Fibroblast of skin of right quadriceps (primary cell): ENCODE results near the gene FAM163B.

Source experiments
- DNase-seq: peaks from one replicate; pipeline ENCODE4 v3.0.0-alpha.2; 2013

Gene FAM163B

DNA sequence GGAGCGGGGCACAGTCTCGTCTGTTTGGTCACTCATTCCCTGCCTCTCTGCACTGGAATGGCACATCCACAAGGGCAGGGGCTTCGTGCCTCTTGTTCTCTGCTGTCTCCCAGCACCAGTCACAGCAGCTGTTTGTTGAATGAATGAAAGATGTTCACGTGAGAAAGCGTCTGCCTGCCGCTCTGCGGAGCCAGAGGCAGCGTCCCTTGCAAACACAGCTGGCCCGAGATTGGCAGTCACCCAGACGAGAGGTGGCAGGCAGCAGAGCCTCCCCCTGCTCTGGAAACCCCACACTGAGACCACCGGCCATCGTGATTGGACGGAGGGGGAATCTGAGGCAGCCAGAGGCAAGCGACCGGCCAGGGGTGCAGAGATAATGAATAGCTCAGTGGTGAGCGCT, 6.0 kb upstream of the FAM163B start:
- DNase-seq, result no peak

DNA sequence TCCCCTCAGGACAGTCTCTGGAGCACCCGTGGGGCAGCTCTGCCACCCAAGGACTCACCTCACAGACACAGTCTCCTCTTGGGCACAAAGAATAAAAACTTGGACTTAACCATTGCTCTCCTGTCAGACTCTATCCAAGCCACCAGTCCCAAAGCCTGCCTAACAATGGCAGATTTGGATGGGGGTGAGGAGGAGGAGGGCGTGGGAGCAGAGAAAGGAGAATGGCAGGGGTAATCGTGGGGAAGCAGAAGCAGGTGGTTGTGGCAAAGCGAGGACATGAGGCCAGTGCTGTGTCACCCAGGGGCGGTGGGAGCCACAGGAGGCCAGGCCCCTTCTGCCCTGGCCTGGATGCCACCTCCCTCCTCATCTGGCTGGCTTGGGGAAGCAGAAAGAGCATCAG, 5.5 kb upstream of the FAM163B start:
- no peak for DNase-seq

DNA sequence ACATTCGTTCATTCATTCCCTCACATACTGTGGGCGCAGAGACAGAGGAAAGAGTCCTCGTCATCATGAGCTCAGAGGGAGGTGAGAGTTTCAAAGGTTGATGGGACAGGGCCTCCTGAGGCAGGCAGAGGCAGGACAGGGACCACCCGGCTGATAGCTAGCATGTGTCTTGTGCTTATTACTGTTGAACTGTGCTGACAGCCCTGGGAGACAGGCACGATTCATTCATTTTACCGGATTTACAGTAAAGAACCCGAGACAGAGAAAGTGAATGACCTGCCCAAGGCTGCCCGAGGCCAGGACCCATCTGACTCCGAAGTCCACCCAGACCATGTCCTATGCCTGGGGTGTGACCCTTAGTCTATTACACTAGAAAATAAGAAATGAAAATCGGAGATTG, 4.9 kb upstream of the FAM163B start:
- no peak for DNase-seq

DNA sequence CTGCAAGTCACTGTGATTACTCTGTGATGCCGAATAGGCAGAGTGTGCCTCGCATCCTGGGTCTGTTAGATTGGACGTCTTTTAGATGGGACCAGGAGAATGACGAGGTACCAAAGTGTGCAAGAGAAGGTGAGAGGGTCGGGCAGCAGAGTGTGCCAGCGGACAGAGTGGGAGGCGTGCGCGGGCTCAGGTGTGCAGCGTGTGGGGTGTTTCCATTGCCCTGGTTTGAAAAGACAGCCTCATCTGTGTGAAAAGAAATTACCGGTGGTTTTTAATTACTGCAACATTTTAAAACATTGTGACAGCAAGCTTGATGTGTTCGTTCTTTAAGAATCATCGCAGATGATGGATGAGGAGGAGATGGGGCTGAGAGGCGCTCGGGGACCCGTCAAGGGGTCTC, 4.2 kb upstream of the FAM163B start:
- DNase-seq, result no peak

DNA sequence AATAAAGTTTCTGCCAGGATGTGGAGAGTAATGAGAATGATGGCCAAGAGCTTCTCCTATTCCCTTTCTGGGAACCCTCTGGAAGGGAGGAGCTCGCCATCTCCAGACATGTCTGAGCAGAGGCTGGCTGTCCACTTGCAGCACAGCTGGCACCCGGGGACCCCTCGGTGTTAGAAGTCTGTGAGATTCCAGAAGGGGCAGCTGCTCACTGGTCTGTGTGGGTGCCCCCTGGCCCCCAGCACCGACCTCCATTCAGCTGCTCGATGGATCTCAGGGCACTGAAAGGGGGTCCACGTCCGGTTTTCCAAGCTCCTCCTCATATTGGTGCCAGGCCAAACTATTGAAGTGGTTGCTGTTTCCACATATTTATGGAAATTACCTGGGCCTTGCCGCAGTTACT, 3.6 kb upstream of the FAM163B start:
- no peak for DNase-seq

DNA sequence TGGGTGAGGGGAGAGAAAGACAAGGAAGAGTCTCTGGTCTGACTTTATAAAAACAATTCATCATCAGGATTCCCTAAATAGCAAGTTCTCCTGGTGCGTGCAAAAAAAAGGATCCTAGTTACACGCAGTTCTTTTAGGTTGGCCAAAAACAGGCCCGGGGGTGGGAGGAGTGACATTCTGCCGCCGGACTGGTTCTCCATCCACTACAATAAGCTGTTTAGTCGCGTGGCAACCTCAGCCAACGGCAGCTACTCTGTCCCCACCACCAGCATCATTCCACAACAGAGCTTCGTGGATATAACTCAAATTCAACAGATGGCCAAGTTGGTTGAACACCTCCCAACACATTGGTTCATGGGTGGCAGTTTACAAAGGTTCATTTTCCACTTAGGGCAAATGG, 2.9 kb upstream of the FAM163B start:
- DNase-seq, result no peak

DNA sequence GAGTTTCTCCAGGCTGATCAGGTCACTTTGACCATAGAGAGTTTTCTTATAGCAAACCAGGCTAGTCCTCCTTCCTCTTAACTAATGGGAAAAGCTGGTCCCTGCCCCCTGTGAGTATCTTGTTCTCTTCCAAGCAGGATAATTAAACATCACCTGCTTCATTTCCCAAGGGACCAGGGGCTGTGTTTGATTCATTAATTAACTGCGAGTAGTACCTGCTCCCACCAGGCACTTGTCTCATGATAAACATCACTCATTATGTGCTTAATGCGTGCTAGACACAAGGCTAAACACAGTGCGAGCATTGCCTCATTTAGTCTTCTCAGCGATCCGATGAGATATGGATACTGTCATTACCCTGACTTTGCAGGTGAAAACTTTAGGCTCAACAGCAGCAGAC, 1.7 kb upstream of the FAM163B start:
- DNase-seq, result no peak

DNA sequence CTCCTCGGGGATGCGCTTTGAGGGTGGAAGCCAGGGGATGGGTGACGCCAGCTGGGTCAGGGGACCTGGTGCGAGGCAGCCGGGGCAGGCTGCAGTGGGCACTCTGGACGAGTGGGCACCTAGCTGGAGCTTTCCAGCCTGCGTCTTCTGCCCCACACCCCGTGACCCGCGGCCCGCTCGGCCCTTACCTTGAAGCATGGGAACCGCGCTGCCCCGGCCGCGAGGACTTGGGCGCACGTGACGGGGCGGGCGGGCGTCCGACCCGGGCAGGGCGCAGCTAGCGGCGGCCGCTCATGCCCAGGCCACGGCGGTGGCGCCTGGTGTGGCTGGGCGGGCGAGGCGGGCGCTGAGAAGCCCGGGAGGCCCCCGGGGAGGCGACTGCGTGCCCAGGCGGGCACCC, 300 bp downstream of the FAM163B start:
- no peak for DNase-seq

DNA sequence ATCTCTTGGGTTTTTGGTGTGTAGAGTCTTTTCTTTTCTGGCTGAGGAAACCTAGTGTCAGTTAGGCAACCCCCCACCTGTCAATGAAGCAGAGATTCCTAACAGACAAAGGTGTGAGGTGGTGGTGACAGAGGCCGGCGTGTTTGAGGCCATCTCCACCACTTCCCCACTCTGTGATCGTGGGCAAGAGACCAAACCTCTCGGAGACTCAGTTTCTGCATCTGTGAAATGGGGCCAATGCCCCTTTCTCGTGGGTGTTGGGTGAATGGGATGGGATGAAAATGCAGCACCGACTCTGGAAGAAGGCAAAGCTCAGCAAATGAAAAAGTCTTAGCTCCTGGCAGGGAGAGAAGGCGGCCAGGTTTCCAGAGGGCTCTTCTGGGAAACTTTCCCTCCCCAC, 807 bp downstream of the FAM163B start:
- no peak for DNase-seq

DNA sequence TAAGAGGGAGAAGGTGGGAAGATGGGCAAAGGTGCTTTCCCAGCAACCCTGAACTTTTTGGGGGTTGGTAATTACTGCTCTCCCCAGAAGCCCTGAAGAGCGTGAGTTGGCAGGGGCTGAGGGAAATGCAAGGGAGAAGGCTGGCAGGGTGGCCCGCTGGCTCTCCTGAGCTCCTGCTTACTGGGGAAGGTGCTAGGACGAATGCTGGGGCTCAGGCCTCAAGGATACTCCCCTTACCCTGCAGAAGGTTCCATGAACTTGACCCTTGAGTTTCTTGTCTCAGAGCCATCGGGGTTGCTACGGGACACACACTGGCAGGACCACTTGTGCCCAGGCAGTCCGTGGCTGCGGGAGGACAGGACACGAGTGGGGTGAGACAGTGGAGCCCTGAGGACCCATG, 1.2 kb downstream of the FAM163B start:
- DNase-seq, result no peak

DNA sequence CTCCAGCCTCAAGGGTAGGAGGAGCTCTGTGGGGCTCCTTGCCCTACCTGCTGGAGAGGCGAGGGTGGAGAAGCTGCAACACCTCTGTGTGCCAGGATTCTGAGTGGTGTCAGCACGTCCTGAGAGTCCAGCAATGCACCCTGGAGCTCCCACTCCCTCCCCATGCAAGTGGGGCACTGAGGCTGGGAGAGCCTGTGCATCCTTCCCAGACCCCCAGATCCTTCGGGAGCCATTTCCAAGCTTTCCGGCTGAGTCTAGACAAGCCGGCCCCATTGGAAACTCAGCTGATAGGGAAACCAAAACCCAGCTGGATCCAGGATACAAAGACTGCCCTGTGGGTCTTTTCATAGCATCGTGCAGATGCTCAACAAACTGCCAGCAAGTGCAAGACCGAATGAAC, 1.8 kb downstream of the FAM163B start:
- no peak for DNase-seq

DNA sequence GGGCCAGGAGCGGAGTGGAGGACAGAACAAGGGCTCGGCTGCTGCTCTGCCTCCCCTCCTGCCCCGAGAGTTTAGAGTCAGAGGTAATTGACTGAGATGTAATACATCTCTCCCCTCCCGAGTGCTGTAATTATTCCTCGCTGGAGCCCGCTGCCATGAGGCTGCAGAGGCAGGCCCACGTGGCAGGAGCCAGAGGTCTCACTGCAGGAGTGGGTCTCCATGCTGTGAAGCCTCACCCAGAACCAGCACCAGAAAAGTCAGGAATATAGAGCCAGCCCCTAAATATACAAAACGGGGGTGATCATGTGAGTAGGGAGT, 2.5 kb downstream of the FAM163B start:
- no peak for DNase-seq

DNA sequence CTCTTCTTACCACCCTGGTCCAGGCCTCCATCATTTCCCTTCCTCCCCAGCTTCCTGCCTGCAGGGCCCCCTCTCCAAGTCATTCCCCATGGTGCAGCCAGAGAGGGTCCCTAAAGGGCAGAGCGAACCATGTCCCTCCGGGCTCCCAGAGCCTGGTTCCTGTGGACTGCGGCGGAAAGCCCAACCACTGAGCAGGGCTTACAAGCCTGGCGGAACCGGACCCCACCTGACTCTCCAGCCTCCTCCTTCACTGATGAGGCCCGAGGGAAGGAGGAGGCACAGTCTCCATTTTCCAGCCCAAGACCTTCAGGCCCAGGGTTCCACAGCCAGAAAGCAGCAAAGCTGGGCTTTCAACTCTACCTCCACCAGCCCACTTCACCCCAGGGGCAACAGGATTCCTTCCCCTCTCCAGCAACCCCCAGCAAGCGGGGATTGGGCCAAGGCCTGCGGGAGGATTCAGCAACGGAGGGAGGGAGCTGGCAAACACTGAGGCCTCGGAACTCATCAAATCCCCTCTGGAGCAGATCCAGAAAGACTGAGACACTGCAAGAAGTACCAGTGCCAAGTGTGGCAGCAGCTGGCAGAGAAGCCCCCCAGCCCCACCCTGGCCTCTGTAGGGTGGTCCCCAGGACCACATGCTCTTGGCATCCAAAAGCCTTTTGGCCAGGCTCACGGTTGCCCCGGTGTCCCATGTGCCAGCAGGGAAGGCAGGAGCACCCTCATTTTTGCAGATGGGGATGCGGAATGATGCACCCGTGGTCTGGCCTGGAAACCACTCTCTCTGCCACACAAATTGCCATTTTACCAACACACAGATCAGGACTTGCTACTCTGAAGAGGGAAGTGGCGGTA, 3.1 kb downstream of the FAM163B start:
- no peak for DNase-seq

DNA sequence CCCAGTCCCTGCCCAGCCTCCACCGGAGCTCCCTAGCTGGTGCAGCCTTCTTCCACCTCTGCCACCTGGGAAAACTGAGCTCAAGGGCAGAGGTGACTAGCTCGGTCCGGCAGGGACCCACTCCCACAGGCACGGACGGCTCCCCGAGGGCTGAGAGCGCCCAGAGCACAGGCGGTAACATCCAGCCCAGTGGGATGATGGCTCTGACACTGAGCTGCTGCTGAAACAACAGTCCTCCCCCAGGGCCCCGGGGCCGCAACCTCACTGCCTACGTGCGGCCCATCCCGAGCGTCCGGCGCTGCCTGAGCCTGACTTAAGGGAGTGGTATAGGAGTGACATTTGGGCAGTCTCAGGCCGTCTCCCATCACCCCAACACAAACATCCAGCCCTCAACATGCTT, 3.7 kb downstream of the FAM163B start:
- no peak for DNase-seq

DNA sequence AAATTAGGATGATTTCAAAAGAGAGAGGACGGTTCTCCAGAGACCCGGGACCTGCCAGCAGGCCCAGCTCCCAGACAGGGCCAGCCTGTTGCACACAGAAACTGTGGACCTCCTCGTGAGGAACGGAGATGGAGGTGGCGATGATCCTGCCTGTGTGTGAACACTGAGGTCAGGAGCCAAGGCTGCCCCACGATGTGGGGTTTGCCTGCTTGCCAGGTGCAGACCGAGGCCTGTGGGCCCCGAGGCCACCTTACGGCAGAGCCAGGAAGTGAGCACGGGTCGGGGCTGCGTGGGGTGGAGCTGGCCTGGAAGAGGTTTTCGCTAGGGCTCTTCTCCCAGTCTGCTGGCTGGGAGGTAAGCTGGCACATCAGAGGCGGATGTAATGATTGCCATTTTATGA, 4.3 kb downstream of the FAM163B start:
- no peak for DNase-seq

DNA sequence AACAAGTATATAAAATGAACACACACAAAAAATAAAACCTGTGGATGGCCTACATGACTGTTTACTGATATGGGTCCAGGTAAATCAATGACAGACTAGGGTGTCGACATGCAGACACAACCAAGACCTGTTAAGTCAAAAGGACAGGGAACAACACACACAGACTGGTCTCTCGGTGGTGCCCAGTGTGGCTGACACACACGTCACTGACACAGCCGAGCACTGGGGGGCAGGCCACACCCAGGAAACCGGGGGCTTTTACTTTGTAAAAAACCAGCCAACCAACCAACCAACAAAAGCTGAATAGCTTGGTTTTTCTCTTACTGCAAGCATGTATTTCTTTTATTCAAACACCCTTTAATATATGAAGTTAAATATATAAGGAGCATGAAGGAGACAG, 5.0 kb downstream of the FAM163B start:
- no peak for DNase-seq

DNA sequence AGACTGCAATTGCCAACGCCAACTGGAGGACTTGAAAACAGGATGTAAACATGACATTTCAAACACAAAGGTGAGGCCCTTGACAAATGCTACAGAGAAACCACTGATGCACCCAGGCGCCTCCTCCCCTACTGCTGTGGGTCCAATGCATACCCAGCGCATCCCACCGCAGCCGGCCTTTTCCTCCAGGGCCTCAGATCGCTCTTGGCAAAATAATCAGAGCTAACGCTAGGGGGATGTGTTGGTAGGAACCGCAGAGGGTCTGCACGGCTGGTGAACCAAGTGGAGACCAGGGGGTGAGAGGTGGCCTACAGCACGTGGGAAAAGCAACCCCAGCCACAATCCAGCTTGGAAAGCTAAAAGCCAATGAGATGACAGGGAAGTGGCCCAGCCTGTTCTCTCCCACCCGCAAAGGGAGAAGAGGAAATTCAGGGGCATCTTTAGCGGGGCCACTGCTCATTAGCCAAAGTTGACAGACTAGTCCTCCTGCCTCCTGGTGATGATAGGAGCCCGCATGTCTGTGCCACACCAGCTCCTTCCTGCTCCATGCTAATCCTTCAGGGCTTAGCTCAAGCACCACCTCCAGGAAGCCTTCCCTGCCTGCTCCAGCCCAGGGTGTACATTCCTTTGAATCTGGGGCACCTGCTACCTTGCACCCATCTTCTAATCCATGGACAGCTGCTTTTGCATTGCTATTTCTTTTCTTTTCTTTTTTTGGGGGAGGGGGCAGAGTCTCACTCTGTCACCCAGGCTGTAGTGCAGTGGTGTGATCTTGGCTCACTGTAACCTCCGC, 5.9 kb downstream of the FAM163B start:
- DNase-seq, result no peak

DNA sequence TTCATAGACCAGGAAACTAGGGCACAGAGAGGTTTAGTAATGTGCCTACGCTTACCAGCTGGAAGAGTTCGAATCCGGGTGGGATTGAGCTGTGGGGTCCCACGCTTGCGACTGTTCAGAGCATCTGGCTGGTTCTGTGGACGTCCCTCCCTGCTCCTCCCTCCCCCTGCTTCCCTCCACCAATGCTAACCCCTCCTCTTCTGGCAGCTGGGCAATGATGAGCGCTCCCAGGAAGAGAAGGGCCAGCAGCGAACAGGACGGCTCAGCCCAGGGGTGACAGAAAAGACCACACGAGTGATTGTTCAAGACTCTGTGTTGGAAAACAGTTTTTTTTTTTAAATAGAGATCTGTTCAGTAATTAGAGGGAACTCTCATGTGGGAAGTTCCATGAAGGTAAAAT, 6.9 kb downstream of the FAM163B start:
- DNase-seq, result no peak

DNA sequence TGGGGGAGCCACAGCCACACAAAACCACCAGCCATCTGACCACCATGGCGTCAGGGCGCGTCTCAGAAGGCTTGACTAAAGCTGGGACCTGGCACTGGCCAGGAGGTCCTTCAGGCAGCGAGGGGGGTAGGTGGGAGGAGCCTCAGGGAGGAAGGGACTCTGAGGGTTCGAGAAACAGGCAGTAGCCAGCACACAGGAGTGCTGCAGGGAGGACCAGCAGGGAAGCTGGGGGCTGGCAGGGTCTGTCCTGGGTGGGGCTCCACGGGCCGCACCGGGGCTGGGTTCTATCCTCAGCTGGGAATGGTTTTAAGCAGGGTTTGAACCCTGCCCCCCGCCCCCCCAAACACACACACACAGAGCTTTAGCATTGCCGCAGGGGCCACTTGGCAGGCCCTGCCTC, 7.4 kb downstream of the FAM163B start:
- no peak for DNase-seq

DNA sequence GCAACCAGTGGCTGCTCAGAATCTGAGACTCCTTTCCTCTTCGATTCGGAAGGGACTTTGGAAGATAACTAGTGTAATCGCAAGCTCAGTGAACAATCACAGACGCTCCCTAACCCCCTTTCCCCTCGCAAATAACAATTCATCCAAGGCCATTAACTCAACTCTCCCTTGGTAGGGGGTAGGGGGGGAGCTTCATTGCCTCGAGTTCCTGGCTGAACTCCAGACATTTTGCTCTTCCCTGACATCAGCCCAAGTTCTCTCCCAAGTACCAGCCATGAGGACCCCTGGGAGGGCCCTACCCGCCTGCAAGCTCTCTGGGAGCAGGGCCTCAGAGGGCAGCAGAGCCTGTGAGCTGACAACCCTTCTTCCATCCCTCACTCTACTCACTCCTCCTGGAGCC, 8.4 kb downstream of the FAM163B start:
- no peak for DNase-seq

DNA sequence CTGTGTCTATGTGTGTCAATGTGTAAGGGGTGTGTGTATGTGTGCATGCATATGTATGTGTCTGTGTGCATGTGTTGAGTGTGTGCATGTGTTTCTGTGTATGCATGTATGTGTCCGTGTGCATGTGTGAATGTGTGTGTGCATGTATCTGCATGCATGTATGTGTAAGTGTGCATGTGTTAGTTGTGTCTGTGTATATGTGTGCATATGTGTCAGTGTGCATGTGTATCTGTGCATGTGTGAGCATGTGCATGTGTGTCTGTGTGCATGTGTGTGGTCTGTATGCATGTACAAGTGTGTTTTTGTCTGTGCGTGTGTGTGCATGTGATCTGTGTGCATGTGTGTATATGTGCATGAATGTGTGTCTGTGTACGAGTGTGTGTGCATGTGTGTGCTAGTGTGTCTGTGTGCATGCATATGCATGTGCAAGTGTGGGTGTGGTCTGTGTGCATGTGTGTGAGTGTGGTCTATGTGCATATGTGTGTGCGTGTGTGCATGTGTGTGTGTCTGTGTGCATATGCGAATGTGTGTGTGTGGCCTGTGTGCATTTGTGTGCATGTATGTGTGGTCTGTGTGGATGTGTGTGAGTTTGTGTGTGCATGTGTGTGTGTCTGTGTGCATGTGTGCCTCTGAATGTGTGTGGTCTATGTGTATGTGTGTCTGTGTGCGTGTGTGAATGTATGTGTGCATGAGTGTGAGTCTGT, 9.6 kb downstream of the FAM163B start:
- no peak for DNase-seq

DNA sequence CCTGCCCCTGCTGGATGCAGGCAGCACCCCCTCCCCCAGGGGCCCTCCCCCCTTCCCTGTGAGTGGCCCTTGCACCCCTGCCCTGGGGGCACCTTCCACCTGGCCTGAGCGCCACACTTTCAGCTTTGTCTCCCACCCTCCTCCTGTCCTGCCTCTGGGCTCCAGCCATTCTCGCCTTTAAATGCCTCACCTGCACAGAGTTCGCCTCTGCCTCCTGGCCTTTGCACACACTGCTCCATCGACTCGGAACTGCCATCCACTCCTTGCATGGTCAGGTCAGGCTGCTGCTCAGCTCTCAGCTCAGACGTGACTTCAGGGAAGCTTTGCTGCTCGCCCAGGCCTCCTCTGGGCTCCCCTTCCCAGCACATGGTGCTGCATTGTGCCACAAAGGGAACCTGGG, 10.2 kb downstream of the FAM163B start:
- no peak for DNase-seq

DNA sequence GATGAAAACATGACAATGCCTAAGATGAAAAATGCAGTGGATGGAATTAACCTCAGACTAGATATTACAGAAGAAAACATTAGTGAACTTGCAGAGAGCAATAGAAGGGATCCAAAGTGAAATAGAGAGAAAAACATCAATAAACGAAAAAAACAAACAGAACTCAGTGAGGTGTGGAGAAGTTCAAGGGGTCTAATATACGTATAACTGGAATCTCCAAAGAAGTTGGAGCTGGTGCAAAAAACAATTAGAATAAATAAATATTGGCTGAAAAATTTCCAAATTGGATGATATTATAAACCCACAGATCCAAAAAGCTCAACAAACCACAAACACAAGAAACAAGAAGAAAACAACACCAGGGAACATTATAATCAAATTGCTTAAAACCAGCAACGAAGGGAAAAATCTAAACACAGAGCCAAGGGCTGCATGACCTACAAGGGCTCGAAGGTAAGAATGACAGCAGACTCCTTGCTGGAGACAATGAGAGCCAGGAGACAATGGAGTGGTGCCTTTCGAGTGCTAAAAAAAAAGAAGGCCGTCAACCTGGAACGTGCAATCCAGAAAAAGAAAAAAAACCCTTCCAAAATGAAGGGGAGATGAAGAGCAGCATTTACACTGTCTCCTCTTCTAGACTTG, 11.8 kb downstream of the FAM163B start:
- no peak for DNase-seq

DNA sequence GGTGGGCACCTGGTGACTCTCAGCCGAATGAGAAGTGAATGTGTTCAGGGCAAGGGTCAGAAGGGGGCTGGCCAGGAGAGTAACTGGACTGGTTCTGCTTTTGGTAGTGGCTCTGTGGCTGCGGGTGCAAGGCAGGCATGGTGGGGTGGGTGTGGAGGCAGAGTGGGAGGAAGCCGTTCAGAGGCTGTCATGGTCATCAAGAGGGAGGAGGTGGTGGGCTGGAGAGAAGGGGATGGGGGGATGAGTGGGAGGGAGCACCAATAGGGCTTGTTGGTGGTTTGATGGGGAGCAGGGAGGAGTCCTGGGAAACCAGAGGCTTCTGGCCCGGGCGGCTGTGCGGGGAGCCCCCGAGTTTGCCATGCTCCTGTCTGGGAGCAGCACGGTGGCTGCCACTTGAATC, 13.3 kb downstream of the FAM163B start:
- no peak for DNase-seq
